SIG-M5 treated with dmso at 0.1 percent for 504 hours (cell line): Measurements from ENCODE around the gene LRFN2.

ENCODE experiments used
- DNase-seq: peaks from one replicate; lab custom pipeline; 2025; ENCODE audit not compliant: unreplicated experiment; lab: John Stamatoyannopoulos, UW

Gene LRFN2

GRCh38 chr6:40545954-40546353 is 41.2 kb downstream of the LRFN2 start:
- DNase-seq: no peak

- DNase-seq: no peak
These were observed 43.4 kb downstream of the LRFN2 start for GRCh38 chr6:40543776-40544175.

GRCh38 chr6:40543146-40543545 is 44.0 kb downstream of the LRFN2 start:
- no peak for DNase-seq

GRCh38 chr6:40542175-40542764 is 44.9 kb downstream of the LRFN2 start:
- DNase-seq: no peak

- DNase-seq: no peak
These were observed 45.5 kb downstream of the LRFN2 start for GRCh38 chr6:40541556-40542174.

GRCh38 chr6:40540790-40541189 is 46.4 kb downstream of the LRFN2 start:
- no peak for DNase-seq

- DNase-seq: no peak
These were observed 47.3 kb downstream of the LRFN2 start for GRCh38 chr6:40539853-40540252.

- no peak for DNase-seq
These were observed 48.6 kb downstream of the LRFN2 start for GRCh38 chr6:40538556-40538955.

GRCh38 chr6:40537446-40537845 is 49.7 kb downstream of the LRFN2 start:
- no peak for DNase-seq

GRCh38 chr6:40536442-40536841 is 50.7 kb downstream of the LRFN2 start:
- no peak for DNase-seq

GRCh38 chr6:40535819-40536380 is 51.3 kb downstream of the LRFN2 start:
- DNase-seq: no peak

GRCh38 chr6:40535110-40535818 is 51.9 kb downstream of the LRFN2 start:
- DNase-seq: no peak

GRCh38 chr6:40532349-40533000 is 54.7 kb downstream of the LRFN2 start:
- no peak for DNase-seq

- no peak for DNase-seq
These were observed 57.2 kb downstream of the LRFN2 start for GRCh38 chr6:40529919-40530318.

GRCh38 chr6:40529040-40529439 is 58.1 kb downstream of the LRFN2 start:
- DNase-seq: no peak

GRCh38 chr6:40528051-40528450 is 59.1 kb downstream of the LRFN2 start:
- no peak for DNase-seq

- DNase-seq: no peak
These were observed 61.1 kb downstream of the LRFN2 start for GRCh38 chr6:40526036-40526435.

GRCh38 chr6:40524797-40525585 is 62.2 kb downstream of the LRFN2 start:
- DNase-seq: no peak

GRCh38 chr6:40523505-40524172 is 63.5 kb downstream of the LRFN2 start:
- DNase-seq: no peak

GRCh38 chr6:40521496-40521895 is 65.7 kb downstream of the LRFN2 start:
- DNase-seq: no peak
